GM12878 (cell line): Measurements from ENCODE around the gene CFAP410. TPM values are rescaled to one million over a fixed set of nuclear protein-coding genes. Genes with fewer than 3 reads are reported as not detected.
A peak's percentile ranks its signal among the peaks of the same experiment; 100 is the strongest.

Source experiments
- ATAC-seq: fragments of 200-7000 bp; cut with Tn5 transposase; 3 replicates; pipeline ENCODE4 v1.9.1; 2020; ENCODE audit warnings: mild to moderate bottlenecking, moderate library complexity
- BruUV-seq: library from RNA; stranded (reverse); fragments of 400-500 nt; replicated peaks from 2 replicates; lab custom pipeline; 2021; lab: Mats Ljungman, UMichigan
- CTCF ChIA-PET: fragments of 300-600 bp; sonication (Branson Sonifier 250); formaldehyde crosslinking; extraction: SDS; loops from one replicate; lab custom pipeline; 2021; ENCODE audit warnings: inconsistent platforms; lab: Yijun Ruan, JAX
- POLR2A ChIA-PET: fragments of 350-600 bp; formaldehyde crosslinking; extraction: SDS; loops from one replicate; lab custom pipeline; 2021; ENCODE audit warnings: inconsistent platforms; lab: Charles Lee
- RAD21 ChIA-PET: fragments of 300-600 bp; sonication (Branson Sonifier 250); formaldehyde crosslinking; loops from one replicate; lab custom pipeline; 2023; ENCODE audit warnings: antibody characterized with exemption; ENCODE audit not compliant: unreplicated experiment; lab: Charles Lee
- SMC1A ChIA-PET: fragments of 300-600 bp; sonication (Branson Sonifier 250); formaldehyde crosslinking; loops from one replicate; lab custom pipeline; 2023; ENCODE audit not compliant: unreplicated experiment, uncharacterized antibody; lab: Charles Lee
- DNase-seq: peaks from one replicate; pipeline ENCODE4 v3.0.0-alpha.2; 2011; ENCODE audit warnings: low read depth, low spot score
- FAIRE-seq: peaks from 3 replicates; lab custom pipeline; 2011; peaks lifted over from hg19 to GRCh38; lab: Jason Lieb, UNC
- H2AFZ ChIP-seq: 2 replicates; pipeline ENCODE4 v1.6.0; 2011; ENCODE audit warnings: low read depth, low read length, control low read depth; ENCODE audit not compliant: control insufficient read depth
- H3K27ac ChIP-seq: 2 replicates; pipeline ENCODE4 v1.5.1; 2011; ENCODE audit warnings: control low read depth; ENCODE audit not compliant: control insufficient read depth, insufficient read depth
- H3K27me3 ChIP-seq, 2 experiments: replicated peaks in 1 of 2; 2 replicates each; pipeline versions ENCODE4 v1.6.0 to v1.6.1; 2011; ENCODE audit warnings: low read length in 1 of 2; ENCODE audit not compliant: control insufficient read depth in 2 of 2, insufficient read depth in 2 of 2
- H3K36me3 ChIP-seq, 2 experiments: 2 replicates each; pipeline ENCODE4 v1.5.1; 2011; ENCODE audit warnings: low read length in 1 of 2; ENCODE audit not compliant: control insufficient read depth in 2 of 2, insufficient read depth in 2 of 2
- H3K4me1 ChIP-seq: 2 replicates; pipeline ENCODE4 v1.6.1; 2011; ENCODE audit warnings: mild to moderate bottlenecking, low read length, moderate library complexity, mixed read lengths; ENCODE audit not compliant: control insufficient read depth, insufficient read depth
- H3K4me2 ChIP-seq: 2 replicates; pipeline ENCODE4 v1.6.0; 2011; ENCODE audit warnings: control low read depth; ENCODE audit not compliant: control insufficient read depth, insufficient read depth
- H3K4me3 ChIP-seq: fragments of 200-600 bp; sonication (generic); 2 replicates; pipeline ENCODE4 v1.5.1; 2016
- H3K79me2 ChIP-seq: 2 replicates; pipeline ENCODE4 v1.6.0; 2011; ENCODE audit warnings: low read length; ENCODE audit not compliant: control insufficient read depth, insufficient read depth
- H3K9ac ChIP-seq: 2 replicates; pipeline ENCODE4 v1.8.0; 2011; ENCODE audit warnings: low read length, control low read depth, mixed read lengths; ENCODE audit not compliant: control insufficient read depth, insufficient read depth
- H3K9me3 ChIP-seq: replicated peaks from 3 replicates; pipeline ENCODE4 v1.5.1; 2011; ENCODE audit warnings: mild to moderate bottlenecking, low read length; ENCODE audit not compliant: control insufficient read depth, insufficient read depth
- H4K20me1 ChIP-seq: 2 replicates; pipeline ENCODE4 v1.6.0; 2011; ENCODE audit not compliant: control insufficient read depth, insufficient read depth
- BCL3 ChIP-seq: IDR thresholded peaks from 2 replicates; pipeline ENCODE4 v1.6.1; 2011; ENCODE audit warnings: borderline replicate concordance, low read depth, mild to moderate bottlenecking, moderate library complexity, low read length; ENCODE audit not compliant: insufficient read depth, poor library complexity, severe bottlenecking
- CBFB ChIP-seq: IDR thresholded peaks from 2 replicates; pipeline ENCODE4 v1.6.1; 2016; ENCODE audit warnings: antibody characterized with exemption, low read depth
- CHD1 ChIP-seq: IDR thresholded peaks from 2 replicates; pipeline ENCODE4 v1.6.1; 2012; ENCODE audit warnings: low read depth, low read length, improper control_type of control experiment
- CTCF ChIP-seq, 3 experiments: IDR thresholded peaks in 2 of 3; conservative IDR thresholded peaks in 1 of 3; 2 replicates each; pipeline ENCODE4 v1.5.1; 2011; ENCODE audit warnings: low read depth in 3 of 3, low read length in 3 of 3, mild to moderate bottlenecking in 3 of 3, control low read depth in 2 of 3, moderate library complexity in 2 of 3, inconsistent platforms in 1 of 3, mixed read lengths in 1 of 3; ENCODE audit not compliant: control insufficient read depth in 2 of 3, insufficient read depth in 1 of 3; ENCODE audit errors: extremely low read depth in 1 of 3
- ELK1 ChIP-seq: IDR thresholded peaks from 2 replicates; pipeline ENCODE4 v1.6.1; 2012; ENCODE audit warnings: low read depth, low read length, improper control_type of control experiment
- KLF5 ChIP-seq: fragments of 450-650 bp; IDR thresholded peaks from 2 replicates; pipeline ENCODE4 v1.6.1; 2014; ENCODE audit warnings: mild to moderate bottlenecking; ENCODE audit not compliant: partially characterized antibody
- MLLT1 ChIP-seq: fragments of 450-650 bp; IDR thresholded peaks from 2 replicates; pipeline ENCODE4 v1.6.1; 2016; ENCODE audit warnings: mild to moderate bottlenecking
- POU2F2 ChIP-seq: IDR thresholded peaks from 3 replicates; pipeline ENCODE4 v1.6.1; 2011; ENCODE audit warnings: low read depth, mild to moderate bottlenecking, low read length, borderline replicate concordance
- RUNX3 ChIP-seq: IDR thresholded peaks from 2 replicates; pipeline ENCODE4 v1.6.1; 2012; ENCODE audit warnings: low read length, inconsistent platforms
- SIX5 ChIP-seq: IDR thresholded peaks from 2 replicates; pipeline ENCODE4 v1.6.1; 2011; ENCODE audit warnings: mild to moderate bottlenecking, low read depth, low read length, moderate library complexity; ENCODE audit not compliant: severe bottlenecking
- TCF12 ChIP-seq: IDR thresholded peaks from 2 replicates; pipeline ENCODE4 v1.6.1; 2011; ENCODE audit warnings: low read depth, mild to moderate bottlenecking, low read length
- ZNF217 ChIP-seq: fragments of 450-650 bp; IDR thresholded peaks from 2 replicates; pipeline ENCODE4 v1.6.1; 2017; ENCODE audit warnings: antibody characterized with exemption, mild to moderate bottlenecking
- ZNF687 ChIP-seq: fragments of 450-650 bp; IDR thresholded peaks from 2 replicates; pipeline ENCODE4 v1.6.1; 2017; ENCODE audit warnings: mild to moderate bottlenecking, moderate library complexity
- WGBS: methylation state at CpG from one replicate; pipeline ENCODE4 v1.1.6; 2016; ENCODE audit warnings: low lambda C conversion rate; ENCODE audit not compliant: insufficient replicate concordance, insufficient coverage; ENCODE audit errors: missing lambda C conversion rate; 5-methylcytosine and 5-hydroxymethylcytosine counted together
- in situ Hi-C: fragments of 300-500 bp; cut with MboI; formaldehyde crosslinking; loops from 9 replicates; pipeline ENCODE4 v1.14.3; 2018; ENCODE audit warnings: mixed read lengths
- intact Hi-C: fragments of 100-400 bp; cut with micrococcal nuclease; formaldehyde crosslinking; loops from one replicate; pipeline ENCODE4 v1.14.2; 2022; ENCODE audit not compliant: unreplicated experiment
- polyA plus RNA-seq, 11 experiments: library from polyadenylated mRNA; depleted of rRNA in 4 of 11; unstranded in 6 of 11; stranded (reverse) in 5 of 11; fragments of >200 nt; fragmentation: Nextera tagmentation in 4 of 11; fragmentation: Illumina TruSeq in 1 of 11; extraction: Ambion mirVana in 4 of 11; extraction: Trizol in 1 of 11; gene quantifications; 1 replicate in 1 of 11; 2 replicates in 10 of 11; pipeline versions ENCODE4 v1.2.1 to v1.2.3, GENCODE V29; 2011 to 2016; ENCODE audit warnings: inconsistent platforms in 2 of 11, missing spikeins in 2 of 11, low read depth in 1 of 11
- total RNA-seq, 4 experiments: library from RNA; depleted of rRNA in 3 of 4; stranded (reverse); fragments of >200 nt in 3 of 4; fragmentation: Illumina TruSeq in 1 of 4; extraction: Trizol in 1 of 4; gene quantifications; 2 replicates each; pipeline versions ENCODE4 v1.2.1 to v1.2.3, GENCODE V29; 2013 to 2021

CFAP410 gene
- total and polyA plus RNA-seq, 10 of the 15 experiments (the other 5 are each of a cell fraction or from before 2014, with no cell fraction given), result 0.14 to 24.8 (median 11.3) TPM

- FAIRE-seq, result no peak
- in situ Hi-C loops (no loop called here), intact Hi-C loops (no loop called here)
- BruUV-seq, result no TSS peak
- ChIA-PET SMC1A (interaction anchor here (1.3 to 2.8 kb wide), 2 partner anchors 30 to 40 kb away, joined by 4 to 11 read pairs; no protein-coding TSS in a partner anchor), CTCF (interaction anchor here (0.5 to 2.0 kb wide), 16 partner anchors 9 to 1332 kb away, joined by 3 to 15 read pairs (median 4); no protein-coding TSS in a partner anchor), RAD21 (interaction anchor here (1.2 to 3.0 kb wide), 5 partner anchors 11 to 284 kb away, joined by 4 to 27 read pairs (median 7); partner anchors contain the start of gene CFAP410), POLR2A (interaction anchor here (1.4 to 2.1 kb wide), 2 partner anchors 11 to 283 kb away, joined by 3 to 6 read pairs; no protein-coding TSS in a partner anchor)
- H3K9ac ChIP-seq, result no peak overlapping the region
- H3K79me2 ChIP-seq, result peaks cover 37% of the 10 kb centered on the region
- 77% methylated on average over 2 of the region's 2 CpGs for WGBS
- DNase-seq, result no peak
- H4K20me1 ChIP-seq, result no peaks in the 10 kb centered on the region
- H3K36me3 ChIP-seq, result no peaks in the 10 kb centered on the region
- peak overlapping the region; percentile 66 for H3K4me2 ChIP-seq
- ATAC-seq, result no peak
- no peak overlapping the region for H2AFZ ChIP-seq
- no peak overlapping the region for H3K4me3 ChIP-seq
- no peaks in the 10 kb centered on the region for H3K9me3 ChIP-seq
- peak overlapping the region; percentile 40 for H3K27ac ChIP-seq
- peaks cover 47% of the 10 kb centered on the region for H3K4me1 ChIP-seq
- no peaks in the 10 kb centered on the region for H3K27me3 ChIP-seq
- TF ChIP-seq ZNF687 (no peak), KLF5 (no peak), BCL3 (no peak), SIX5 (no peak), MLLT1 (peak; percentile 87; the same call in 1 of the 2 replicates), TCF12 (no peak), POU2F2 (0 out of 3 replicates have a peak, but pooled peaks have one; percentile 7), CHD1 (no peak), ZNF217 (peak; percentile 35; the same call in 1 of the 2 replicates), CBFB (no peak), ELK1 (no peak), CTCF (IDR thresholded peaks at IDR 0.05 in 2 of 3, conservative IDR thresholded peaks at IDR 0.05 in 1 of 3; ENCODE audit: control insufficient read depth in 2 of 3, extremely low read depth in 1 of 3, insufficient read depth in 1 of 3, low read depth in 3 of 3, low read length in 3 of 3) (peak in 2 of 3 experiments; percentile 19 to 26; a peak in 2 of 6 replicates), RUNX3 (no peak)
These were observed 40.9 kb downstream of the CFAP410 start for GRCh38 chr21:44298301-44298700.
